Prostate gland (tissue), 2 donors: ENCODE measurements around the gene GYS1.
"Not testable (repeated sequence)": the region's sequence is repeated elsewhere in the genome, so short reads cannot be mapped to it uniquely, and the experiment has no call there.

Experiments used
- POLR2A ChIP-seq: fragments of 450-650 bp; IDR thresholded peaks from one replicate; pipeline ENCODE4 v1.6.1; 2016; ENCODE audit warnings: antibody characterized with exemption, mild to moderate bottlenecking
- POLR2AphosphoS5 ChIP-seq: sonication (generic); formaldehyde crosslinking; IDR thresholded peaks from one replicate; pipeline ENCODE4 v1.6.1; 2017; ENCODE audit warnings: antibody characterized with exemption
- TF ChIP-seq, protein P1 (sequence below), 4 experiments: fragments of 200-600 bp in 2 of 4; fragments of 450-650 bp in 2 of 4; sonication (generic) in 2 of 4; IDR thresholded peaks; 1 replicate in 3 of 4; 2 replicates in 1 of 4; pipeline ENCODE4 v1.5.1; 2016 to 2019; ENCODE audit warnings: antibody characterized with exemption in 4 of 4, mild to moderate bottlenecking in 2 of 4, moderate library complexity in 2 of 4

DNA sequence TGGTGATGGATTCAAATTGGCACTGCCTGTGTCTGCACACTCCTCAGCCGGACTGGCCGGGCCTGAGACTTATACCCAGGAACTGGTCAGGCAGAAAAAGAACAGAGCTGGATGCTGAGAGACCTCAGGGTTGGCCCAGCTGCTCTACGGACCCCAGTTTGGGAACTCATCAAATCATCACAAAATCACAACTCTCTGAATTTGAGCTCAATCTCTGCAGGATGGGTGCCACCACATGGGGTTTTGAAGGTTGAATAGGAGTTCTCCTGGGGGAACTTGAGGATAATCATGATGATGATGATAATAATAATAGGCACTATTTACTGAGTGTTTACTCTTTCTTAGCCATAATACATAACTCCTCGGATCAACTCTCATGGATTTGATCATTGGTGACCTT lies 49.6 kb upstream of the GYS1 start:
- TF ChIP-seq, protein P1, sequence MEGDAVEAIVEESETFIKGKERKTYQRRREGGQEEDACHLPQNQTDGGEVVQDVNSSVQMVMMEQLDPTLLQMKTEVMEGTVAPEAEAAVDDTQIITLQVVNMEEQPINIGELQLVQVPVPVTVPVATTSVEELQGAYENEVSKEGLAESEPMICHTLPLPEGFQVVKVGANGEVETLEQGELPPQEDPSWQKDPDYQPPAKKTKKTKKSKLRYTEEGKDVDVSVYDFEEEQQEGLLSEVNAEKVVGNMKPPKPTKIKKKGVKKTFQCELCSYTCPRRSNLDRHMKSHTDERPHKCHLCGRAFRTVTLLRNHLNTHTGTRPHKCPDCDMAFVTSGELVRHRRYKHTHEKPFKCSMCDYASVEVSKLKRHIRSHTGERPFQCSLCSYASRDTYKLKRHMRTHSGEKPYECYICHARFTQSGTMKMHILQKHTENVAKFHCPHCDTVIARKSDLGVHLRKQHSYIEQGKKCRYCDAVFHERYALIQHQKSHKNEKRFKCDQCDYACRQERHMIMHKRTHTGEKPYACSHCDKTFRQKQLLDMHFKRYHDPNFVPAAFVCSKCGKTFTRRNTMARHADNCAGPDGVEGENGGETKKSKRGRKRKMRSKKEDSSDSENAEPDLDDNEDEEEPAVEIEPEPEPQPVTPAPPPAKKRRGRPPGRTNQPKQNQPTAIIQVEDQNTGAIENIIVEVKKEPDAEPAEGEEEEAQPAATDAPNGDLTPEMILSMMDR (IDR thresholded peaks at IDR 0.05) = not testable (repeated sequence)
- TF ChIP-seq POLR2A, POLR2AphosphoS5: not testable (repeated sequence)
